ENCODE data around the gene SLC18A3. TPM values are rescaled to one million over a fixed set of nuclear protein-coding genes. Genes with fewer than 3 reads are reported as not detected.

The SLC18A3 gene
- total RNA-seq, 1 experiment from 2014 or later = not detected

DNA sequence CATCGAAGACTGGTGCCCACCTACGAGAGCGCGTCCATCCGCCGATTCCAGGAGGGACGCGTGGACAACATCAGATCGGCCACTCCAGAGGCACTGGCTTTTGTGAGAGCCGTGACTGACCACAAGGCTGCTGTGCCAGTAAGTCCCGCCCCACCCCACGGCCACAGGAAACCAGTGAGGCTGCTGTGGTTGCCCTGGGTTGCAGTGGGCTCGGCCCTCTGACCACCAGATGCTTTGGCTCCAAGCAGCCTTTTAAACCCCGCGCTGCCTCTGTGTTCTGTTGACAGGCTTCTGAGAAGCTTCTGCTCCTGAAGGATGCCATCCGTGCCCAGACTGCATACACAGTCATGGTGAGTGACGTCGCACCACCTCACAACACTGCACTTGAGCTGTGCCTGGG lies 45.0 kb downstream of the SLC18A3 start:
- H3K14ac ChIP-seq (ENCODE audit: insufficient read depth, low read length) = no peak overlapping the region
- H3K9me3 Mint-ChIP-seq = peaks cover 13 to 18% of the 10 kb centered on the region in 2 experiments
- H3K23ac ChIP-seq (ENCODE audit: insufficient read length, low read depth, low read length) = no peak overlapping the region
- H3K9ac ChIP-seq (ENCODE audit: extremely low read depth, insufficient read length, low read length) = no peak overlapping the region
- no peak overlapping the region for H2BK15ac ChIP-seq (ENCODE audit: low read depth, low read length)
- no peaks in the 10 kb centered on the region for H4K20me1 ChIP-seq (ENCODE audit: control insufficient read depth, insufficient read depth, insufficient read length)
- no peak overlapping the region for H3T11ph ChIP-seq (ENCODE audit: low read length)
- no peak overlapping the region for H3K27ac Mint-ChIP-seq
- H4K5ac ChIP-seq (ENCODE audit: insufficient read length, low read depth, low read length) = no peak overlapping the region
- no peak overlapping the region for H4K8ac ChIP-seq (replicated peaks; ENCODE audit: insufficient read length, low read depth, low read length)
- H3K4me1 Mint-ChIP-seq = peaks cover 3 to 8% of the 10 kb centered on the region in 2 experiments
- no peak for DNase-seq
- H2BK120ac ChIP-seq (ENCODE audit: low read depth, low read length, poor library complexity, severe bottlenecking) = no peak overlapping the region
- H3K4me3 Mint-ChIP-seq = no peak overlapping the region
- no peak overlapping the region for H2BK20ac ChIP-seq (ENCODE audit: low read depth, low read length, poor library complexity, severe bottlenecking)
- H3K27ac ChIP-seq (ENCODE audit: insufficient read length, low read depth, low read length) = no peak overlapping the region
- no peak overlapping the region for H2BK12ac ChIP-seq (ENCODE audit: insufficient read length, low read depth, low read length)
- no peaks in the 10 kb centered on the region for H3K23me2 ChIP-seq (ENCODE audit: insufficient read length, low read depth, low read length, poor library complexity, severe bottlenecking)
- no peak overlapping the region for H4K91ac ChIP-seq (ENCODE audit: insufficient read length, low read depth, low read length)
- WGBS (ENCODE audit: extremely low coverage, insufficient read length, low lambda C conversion rate) = no CpG with 5 or more reads among the region's 18 CpGs
- TF ChIP-seq, protein P1, sequence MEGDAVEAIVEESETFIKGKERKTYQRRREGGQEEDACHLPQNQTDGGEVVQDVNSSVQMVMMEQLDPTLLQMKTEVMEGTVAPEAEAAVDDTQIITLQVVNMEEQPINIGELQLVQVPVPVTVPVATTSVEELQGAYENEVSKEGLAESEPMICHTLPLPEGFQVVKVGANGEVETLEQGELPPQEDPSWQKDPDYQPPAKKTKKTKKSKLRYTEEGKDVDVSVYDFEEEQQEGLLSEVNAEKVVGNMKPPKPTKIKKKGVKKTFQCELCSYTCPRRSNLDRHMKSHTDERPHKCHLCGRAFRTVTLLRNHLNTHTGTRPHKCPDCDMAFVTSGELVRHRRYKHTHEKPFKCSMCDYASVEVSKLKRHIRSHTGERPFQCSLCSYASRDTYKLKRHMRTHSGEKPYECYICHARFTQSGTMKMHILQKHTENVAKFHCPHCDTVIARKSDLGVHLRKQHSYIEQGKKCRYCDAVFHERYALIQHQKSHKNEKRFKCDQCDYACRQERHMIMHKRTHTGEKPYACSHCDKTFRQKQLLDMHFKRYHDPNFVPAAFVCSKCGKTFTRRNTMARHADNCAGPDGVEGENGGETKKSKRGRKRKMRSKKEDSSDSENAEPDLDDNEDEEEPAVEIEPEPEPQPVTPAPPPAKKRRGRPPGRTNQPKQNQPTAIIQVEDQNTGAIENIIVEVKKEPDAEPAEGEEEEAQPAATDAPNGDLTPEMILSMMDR (conservative IDR thresholded peaks at IDR 0.05) = no peak
- H3K56ac ChIP-seq (ENCODE audit: insufficient read length, low read depth, low read length) = no peak overlapping the region
- H3K9me3 ChIP-seq (ENCODE audit: control insufficient read depth, low read depth, low read length) = no peaks in the 10 kb centered on the region
- H3K27me3 Mint-ChIP-seq (ENCODE audit: low read depth) = peaks cover 67% of the 10 kb centered on the region
- H3K36me3 Mint-ChIP-seq (ENCODE audit: insufficient read depth in 1 of 3, low read depth in 3 of 3) = peaks cover 0 to 10% (median 8%) of the 10 kb centered on the region in 3 experiments; a peak in 5 of 7 replicates
- H2BK5ac ChIP-seq (ENCODE audit: insufficient read length, low read length) = no peak overlapping the region
- H3K4me2 ChIP-seq (ENCODE audit: insufficient read depth, insufficient read length, low read length) = no peak overlapping the region
- H2AK5ac ChIP-seq (ENCODE audit: insufficient read length, low read length) = no peak overlapping the region
- H3K18ac ChIP-seq (ENCODE audit: insufficient read length, low read depth, low read length) = no peak overlapping the region
- H2AFZ ChIP-seq (ENCODE audit: low read length) = no peak overlapping the region
- H3K27me3 ChIP-seq (ENCODE audit: insufficient read depth, low read length) = no peaks in the 10 kb centered on the region; the same call in 1 of the 2 replicates
- no peaks in the 10 kb centered on the region for H3K79me1 ChIP-seq (ENCODE audit: insufficient read depth, low read depth, low read length, poor library complexity, severe bottlenecking)
- H3K4ac ChIP-seq (ENCODE audit: low read depth, low read length) = no peak overlapping the region
- H3K4me1 ChIP-seq (ENCODE audit: insufficient read depth, low read length) = no peaks in the 10 kb centered on the region
- no peaks in the 10 kb centered on the region for H3K79me2 ChIP-seq (ENCODE audit: insufficient read depth, low read length)

All from H9 (cell line).